ENCODE measurements around the gene NDRG2.

Gene NDRG2

GRCh38 chr14:21024585-21025370 lies at the start of gene NDRG2:
NDRG2 (minus strand) TSS chr14:21025061; CDS start chr14:21023315, 1,746 bp downstream.
- Histone ChIP-seq H2AFZ (ENCODE audit: low read length, unreplicated experiment) (peak within 1 kb of the TSS; percentile 95), H3K4me3 (ENCODE audit: low read depth, low read length) (peak within 1 kb of the TSS; percentile 75), H3K27me3 (ENCODE audit: insufficient read depth, low read length) (peaks cover 80% of the 10 kb centered on the region), H3K36me3 (ENCODE audit: insufficient read depth, low read length) (no peaks in the 10 kb centered on the region), H3K4me1 (ENCODE audit: control insufficient read depth, insufficient read depth, low read length, unreplicated experiment) (no peaks in the 10 kb centered on the region), H3K79me2 (ENCODE audit: control insufficient read depth, insufficient read depth, low read length, unreplicated experiment) (no peaks in the 10 kb centered on the region), H3K27ac (ENCODE audit: low read depth, low read length) (no peak within 1 kb of the TSS)

- H3K36me3 ChIP-seq (ENCODE audit: insufficient read depth, low read length): peaks cover 10% of the 10 kb centered on the region; the same call in 1 of the 2 replicates
- no peak overlapping the region for H3K4me3 ChIP-seq (ENCODE audit: low read depth, low read length)
- no peaks in the 10 kb centered on the region for H3K27me3 ChIP-seq (ENCODE audit: insufficient read depth, low read length)
- no peak overlapping the region for H3K27ac ChIP-seq (ENCODE audit: low read depth, low read length)
- no peak overlapping the region for H2AFZ ChIP-seq (ENCODE audit: low read length, unreplicated experiment)
- peaks cover 21% of the 10 kb centered on the region for H3K4me1 ChIP-seq (ENCODE audit: control insufficient read depth, insufficient read depth, low read length, unreplicated experiment)
- H3K79me2 ChIP-seq (ENCODE audit: control insufficient read depth, insufficient read depth, low read length, unreplicated experiment): peaks cover 4% of the 10 kb centered on the region
Measured at GRCh38 chr14:21073921-21074320, 49.1 kb upstream of the NDRG2 start.

GRCh38 chr14:21072781-21073339 lies 48.0 kb upstream of the NDRG2 start:
- no peaks in the 10 kb centered on the region for H3K27me3 ChIP-seq (ENCODE audit: insufficient read depth, low read length)
- peaks cover 4% of the 10 kb centered on the region for H3K79me2 ChIP-seq (ENCODE audit: control insufficient read depth, insufficient read depth, low read length, unreplicated experiment)
- peak overlapping the region; percentile 80 for H3K27ac ChIP-seq (ENCODE audit: low read depth, low read length)
- H3K4me3 ChIP-seq (ENCODE audit: low read depth, low read length): peak overlapping the region; percentile 92
- H3K4me1 ChIP-seq (ENCODE audit: control insufficient read depth, insufficient read depth, low read length, unreplicated experiment): peaks cover 26% of the 10 kb centered on the region
- peaks cover 10% of the 10 kb centered on the region; the same call in 1 of the 2 replicates for H3K36me3 ChIP-seq (ENCODE audit: insufficient read depth, low read length)
- no peak overlapping the region for H2AFZ ChIP-seq (ENCODE audit: low read length, unreplicated experiment)

GRCh38 chr14:21072031-21072473 lies 47.2 kb upstream of the NDRG2 start:
- Histone ChIP-seq H3K4me3 (ENCODE audit: low read depth, low read length) (peak overlapping the region; percentile 92), H3K36me3 (ENCODE audit: insufficient read depth, low read length) (peaks cover 10% of the 10 kb centered on the region; the same call in 1 of the 2 replicates), H2AFZ (ENCODE audit: low read length, unreplicated experiment) (no peak overlapping the region), H3K4me1 (ENCODE audit: control insufficient read depth, insufficient read depth, low read length, unreplicated experiment) (peaks cover 26% of the 10 kb centered on the region), H3K27ac (ENCODE audit: low read depth, low read length) (peak overlapping the region; percentile 80), H3K79me2 (ENCODE audit: control insufficient read depth, insufficient read depth, low read length, unreplicated experiment) (peaks cover 4% of the 10 kb centered on the region), H3K27me3 (ENCODE audit: insufficient read depth, low read length) (no peaks in the 10 kb centered on the region)

- H3K27me3 ChIP-seq (ENCODE audit: insufficient read depth, low read length): no peaks in the 10 kb centered on the region
- peaks cover 7% of the 10 kb centered on the region; the same call in 1 of the 2 replicates for H3K36me3 ChIP-seq (ENCODE audit: insufficient read depth, low read length)
- H2AFZ ChIP-seq (ENCODE audit: low read length, unreplicated experiment): no peak overlapping the region
- peaks cover 4% of the 10 kb centered on the region for H3K79me2 ChIP-seq (ENCODE audit: control insufficient read depth, insufficient read depth, low read length, unreplicated experiment)
- H3K27ac ChIP-seq (ENCODE audit: low read depth, low read length): peak overlapping the region; percentile 80
- H3K4me3 ChIP-seq (ENCODE audit: low read depth, low read length): peak overlapping the region; percentile 92
- peaks cover 26% of the 10 kb centered on the region for H3K4me1 ChIP-seq (ENCODE audit: control insufficient read depth, insufficient read depth, low read length, unreplicated experiment)
Measured at GRCh38 chr14:21071225-21072030, 46.6 kb upstream of the NDRG2 start.

- Histone ChIP-seq H2AFZ (ENCODE audit: low read length, unreplicated experiment) (peak overlapping the region; percentile 61), H3K36me3 (ENCODE audit: insufficient read depth, low read length) (peaks cover 4% of the 10 kb centered on the region; the same call in 1 of the 2 replicates), H3K27me3 (ENCODE audit: insufficient read depth, low read length) (no peaks in the 10 kb centered on the region), H3K79me2 (ENCODE audit: control insufficient read depth, insufficient read depth, low read length, unreplicated experiment) (peaks cover 4% of the 10 kb centered on the region), H3K4me3 (ENCODE audit: low read depth, low read length) (peak overlapping the region; percentile 92), H3K27ac (ENCODE audit: low read depth, low read length) (peak overlapping the region; percentile 80), H3K4me1 (ENCODE audit: control insufficient read depth, insufficient read depth, low read length, unreplicated experiment) (peaks cover 26% of the 10 kb centered on the region)
Measured at GRCh38 chr14:21070610-21071224, 45.9 kb upstream of the NDRG2 start.

GRCh38 chr14:21070083-21070609 lies 45.3 kb upstream of the NDRG2 start, which contains the start of gene ARHGEF40:
ARHGEF40 (plus strand) TSS chr14:21070304; CDS start chr14:21070397, 93 bp downstream.
- no peaks in the 10 kb centered on the region for H3K27me3 ChIP-seq (ENCODE audit: insufficient read depth, low read length)
- peak within 1 kb of the TSS; percentile 73 for H2AFZ ChIP-seq (ENCODE audit: low read length, unreplicated experiment)
- peak within 1 kb of the TSS; percentile 92 for H3K4me3 ChIP-seq (ENCODE audit: low read depth, low read length)
- H3K27ac ChIP-seq (ENCODE audit: low read depth, low read length): peak within 1 kb of the TSS; percentile 80
- H3K79me2 ChIP-seq (ENCODE audit: control insufficient read depth, insufficient read depth, low read length, unreplicated experiment): peaks cover 4% of the 10 kb centered on the region
- peaks cover 4% of the 10 kb centered on the region; the same call in 1 of the 2 replicates for H3K36me3 ChIP-seq (ENCODE audit: insufficient read depth, low read length)
- H3K4me1 ChIP-seq (ENCODE audit: control insufficient read depth, insufficient read depth, low read length, unreplicated experiment): peaks cover 26% of the 10 kb centered on the region

- peaks cover 26% of the 10 kb centered on the region for H3K4me1 ChIP-seq (ENCODE audit: control insufficient read depth, insufficient read depth, low read length, unreplicated experiment)
- H3K27ac ChIP-seq (ENCODE audit: low read depth, low read length): peak overlapping the region; percentile 54
- peaks cover under 1% of the 10 kb centered on the region; the same call in 1 of the 2 replicates for H3K36me3 ChIP-seq (ENCODE audit: insufficient read depth, low read length)
- peak overlapping the region; percentile 73 for H2AFZ ChIP-seq (ENCODE audit: low read length, unreplicated experiment)
- peaks cover 4% of the 10 kb centered on the region for H3K79me2 ChIP-seq (ENCODE audit: control insufficient read depth, insufficient read depth, low read length, unreplicated experiment)
- peak overlapping the region; percentile 92 for H3K4me3 ChIP-seq (ENCODE audit: low read depth, low read length)
- no peaks in the 10 kb centered on the region for H3K27me3 ChIP-seq (ENCODE audit: insufficient read depth, low read length)
Measured at GRCh38 chr14:21069388-21070082, 44.7 kb upstream of the NDRG2 start.

- Histone ChIP-seq H3K36me3 (ENCODE audit: insufficient read depth, low read length) (no peaks in the 10 kb centered on the region), H3K79me2 (ENCODE audit: control insufficient read depth, insufficient read depth, low read length, unreplicated experiment) (peaks cover 4% of the 10 kb centered on the region), H3K4me1 (ENCODE audit: control insufficient read depth, insufficient read depth, low read length, unreplicated experiment) (peaks cover 26% of the 10 kb centered on the region), H3K27ac (ENCODE audit: low read depth, low read length) (peak overlapping the region; percentile 54; the same call in 1 of the 2 replicates), H2AFZ (ENCODE audit: low read length, unreplicated experiment) (peak overlapping the region; percentile 73), H3K4me3 (ENCODE audit: low read depth, low read length) (peak overlapping the region; percentile 92), H3K27me3 (ENCODE audit: insufficient read depth, low read length) (no peaks in the 10 kb centered on the region)
Measured at GRCh38 chr14:21068521-21069387, 43.9 kb upstream of the NDRG2 start.

All from ACC112 (cell line).